KOPT-K1 (cell line): Measurements from ENCODE around the gene B3GALT5.

Experiments
- H3K27ac ChIP-seq: fragments of 200-600 bp; sonication (generic); 2 replicates; pipeline ENCODE4 v1.5.1; 2016; ENCODE audit warnings: antibody characterized with exemption, mild to moderate bottlenecking, low read depth, low read length; ENCODE audit not compliant: poor library complexity, severe bottlenecking
- H3K36me3 ChIP-seq: fragments of 200-600 bp; sonication (generic); 2 replicates; pipeline ENCODE4 v1.5.1; 2017; ENCODE audit warnings: antibody characterized with exemption, mild to moderate bottlenecking, low read length, moderate library complexity; ENCODE audit not compliant: insufficient read depth
- H3K9me3 ChIP-seq: fragments of 200-600 bp; sonication (generic); 2 replicates; pipeline ENCODE4 v1.5.1; 2017; ENCODE audit warnings: antibody characterized with exemption, low read length, mild to moderate bottlenecking; ENCODE audit not compliant: insufficient read depth, poor library complexity, severe bottlenecking

The B3GALT5 gene

GRCh38 chr21:39649526-39649925 lies 36.8 kb downstream of the B3GALT5 start:
- Histone ChIP-seq H3K36me3 (no peaks in the 10 kb centered on the region), H3K27ac (no peak overlapping the region), H3K9me3 (peaks cover 8% of the 10 kb centered on the region)

- peaks cover 8% of the 10 kb centered on the region for H3K9me3 ChIP-seq
- H3K27ac ChIP-seq, result no peak overlapping the region
- no peaks in the 10 kb centered on the region for H3K36me3 ChIP-seq
Measured at GRCh38 chr21:39650306-39650705, 37.6 kb downstream of the B3GALT5 start.

DNA sequence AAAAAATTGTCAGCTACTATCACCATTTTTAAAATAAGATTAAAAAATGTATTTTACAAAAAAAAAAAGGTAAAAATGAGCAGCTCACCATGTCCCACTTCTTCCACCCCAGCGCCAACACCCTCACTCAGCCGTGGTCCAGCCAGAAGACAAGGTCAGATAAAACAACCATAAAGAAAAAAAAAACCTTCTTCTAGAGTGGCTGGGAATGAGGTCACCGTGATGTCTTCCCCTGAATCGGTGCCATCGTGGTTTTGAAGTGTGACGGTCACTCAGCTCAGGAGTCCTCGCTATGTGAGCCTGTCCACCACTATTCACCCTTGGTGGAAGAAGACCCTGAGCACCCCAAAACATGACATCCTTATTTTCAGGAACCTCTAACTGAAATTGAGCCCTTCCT lies 38.1 kb downstream of the B3GALT5 start:
- peaks cover 8% of the 10 kb centered on the region for H3K9me3 ChIP-seq
- no peaks in the 10 kb centered on the region for H3K36me3 ChIP-seq
- no peak overlapping the region for H3K27ac ChIP-seq

GRCh38 chr21:39651206-39651605 lies 38.5 kb downstream of the B3GALT5 start:
- Histone ChIP-seq H3K27ac (no peak overlapping the region), H3K36me3 (no peaks in the 10 kb centered on the region)

DNA sequence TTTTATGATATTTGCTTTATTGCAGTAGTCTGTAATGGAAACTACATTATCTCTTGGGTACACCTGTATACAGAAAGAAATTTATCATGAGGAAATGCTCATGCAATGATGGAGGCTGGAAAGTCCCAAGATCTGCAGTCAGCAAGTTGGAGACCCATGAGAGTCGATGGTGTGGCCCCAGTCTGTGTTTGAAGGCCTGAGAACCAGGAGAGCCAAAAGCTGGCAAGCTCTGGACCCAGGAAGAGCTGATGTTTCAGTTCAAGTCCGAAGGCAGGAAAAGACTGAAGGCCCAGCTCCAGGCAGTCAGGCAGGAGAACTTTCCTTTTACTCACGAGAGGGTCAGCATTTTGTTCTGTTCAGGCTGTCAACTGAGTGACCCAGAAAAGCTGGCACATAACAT lies 42.2 kb downstream of the B3GALT5 start:
- H3K9me3 ChIP-seq, result peaks cover 8% of the 10 kb centered on the region
- no peak overlapping the region for H3K27ac ChIP-seq
- no peaks in the 10 kb centered on the region for H3K36me3 ChIP-seq

More at GRCh38 chr21:39651206-39651605, 38.5 kb downstream of the B3GALT5 start:
- peaks cover 8% of the 10 kb centered on the region for H3K9me3 ChIP-seq

DNA sequence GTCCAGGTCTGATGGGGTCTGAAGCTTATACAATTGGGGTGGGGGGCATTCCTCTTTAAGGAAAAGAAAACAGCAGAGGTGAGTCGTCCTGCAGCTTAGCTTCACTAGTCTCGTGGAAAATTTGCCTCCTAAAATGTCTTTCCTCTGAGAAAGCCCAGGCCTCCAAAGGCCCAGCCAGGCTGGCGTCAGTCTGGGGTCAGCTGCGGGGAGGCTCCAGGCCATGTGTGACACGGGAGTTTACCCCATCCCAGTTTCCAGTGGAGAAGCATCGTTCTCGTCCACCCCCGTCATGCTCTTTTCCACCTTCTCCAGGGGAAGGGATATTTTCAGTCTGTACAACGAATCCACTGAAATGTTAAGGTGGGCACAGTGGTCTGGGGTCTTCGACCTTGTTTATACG lies 42.8 kb downstream of the B3GALT5 start:
- peaks cover 8% of the 10 kb centered on the region for H3K9me3 ChIP-seq
- no peaks in the 10 kb centered on the region for H3K36me3 ChIP-seq
- no peak overlapping the region for H3K27ac ChIP-seq

GRCh38 chr21:39656209-39656608 lies 43.5 kb downstream of the B3GALT5 start:
- Histone ChIP-seq H3K27ac (no peak overlapping the region), H3K9me3 (peaks cover 8% of the 10 kb centered on the region), H3K36me3 (no peaks in the 10 kb centered on the region)

DNA sequence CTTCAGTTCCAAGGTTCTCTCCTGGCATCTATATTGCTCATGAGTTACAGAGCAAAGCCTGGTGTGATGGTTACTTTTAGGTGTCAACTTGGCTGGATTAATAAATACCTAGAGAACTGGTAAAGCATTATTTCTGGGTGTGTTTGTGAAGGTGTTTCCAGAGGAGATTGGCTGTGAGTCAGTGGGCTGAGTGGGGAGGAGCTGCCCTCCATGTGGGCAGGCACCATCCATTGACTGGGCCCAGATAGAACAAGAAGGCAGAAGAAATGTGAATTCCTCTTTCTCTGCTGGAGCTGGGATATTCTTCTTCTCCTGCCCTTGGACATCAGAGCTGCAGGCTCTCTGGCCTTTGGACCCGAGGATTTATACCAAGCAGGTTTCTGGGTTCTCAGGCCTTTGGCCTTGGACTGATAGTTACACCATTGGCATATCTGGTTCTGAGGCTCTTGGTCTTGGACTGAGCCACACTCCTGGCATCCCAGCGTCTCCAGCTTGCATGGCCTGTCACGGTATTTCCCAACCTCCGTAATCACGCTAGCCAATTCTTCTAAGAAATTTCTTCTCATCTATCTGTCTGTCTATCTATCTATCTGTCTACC lies 44.5 kb downstream of the B3GALT5 start:
- Histone ChIP-seq H3K36me3 (no peaks in the 10 kb centered on the region), H3K9me3 (peaks cover 8% of the 10 kb centered on the region), H3K27ac (no peak overlapping the region)

GRCh38 chr21:39658066-39658465 lies 45.3 kb downstream of the B3GALT5 start:
- Histone ChIP-seq H3K9me3 (peaks cover 6% of the 10 kb centered on the region), H3K27ac (no peak overlapping the region), H3K36me3 (no peaks in the 10 kb centered on the region)

DNA sequence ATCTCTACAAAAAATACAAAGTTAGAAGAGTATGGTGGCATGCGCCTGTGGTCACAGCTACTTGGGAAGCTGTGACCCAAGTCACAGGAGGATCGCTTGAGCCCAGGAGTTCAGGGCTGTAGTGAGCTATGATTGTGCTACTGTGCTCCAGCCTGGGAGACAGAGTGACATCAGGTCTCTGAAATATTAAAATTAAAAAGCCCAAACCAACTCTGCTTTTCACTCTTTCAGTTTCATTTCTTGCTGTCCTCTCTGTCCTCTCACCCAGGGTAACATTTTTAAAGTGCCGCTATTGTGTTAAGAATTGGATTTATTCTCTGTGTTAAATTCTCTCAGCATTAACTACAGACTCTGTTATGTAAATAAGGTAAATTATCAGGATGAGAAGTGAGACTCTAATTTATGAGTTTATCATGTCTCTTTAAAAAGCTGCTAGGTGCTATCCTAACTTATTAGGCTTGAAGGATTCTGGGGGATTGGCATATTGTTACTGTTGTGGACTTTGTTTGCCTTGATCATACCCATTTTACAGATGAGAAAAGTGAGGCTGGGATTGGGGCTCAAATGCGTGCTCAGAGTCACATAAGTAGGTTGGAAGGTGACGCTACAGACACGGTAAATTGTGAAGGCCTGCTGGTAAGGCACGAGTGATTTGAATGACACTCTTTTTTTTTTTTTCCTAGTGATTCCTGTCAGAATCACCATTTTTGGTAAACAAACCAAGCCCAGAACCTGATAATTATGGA lies 46.5 kb downstream of the B3GALT5 start:
- Histone ChIP-seq H3K9me3 (no peaks in the 10 kb centered on the region), H3K36me3 (no peaks in the 10 kb centered on the region), H3K27ac (no peak overlapping the region)

DNA sequence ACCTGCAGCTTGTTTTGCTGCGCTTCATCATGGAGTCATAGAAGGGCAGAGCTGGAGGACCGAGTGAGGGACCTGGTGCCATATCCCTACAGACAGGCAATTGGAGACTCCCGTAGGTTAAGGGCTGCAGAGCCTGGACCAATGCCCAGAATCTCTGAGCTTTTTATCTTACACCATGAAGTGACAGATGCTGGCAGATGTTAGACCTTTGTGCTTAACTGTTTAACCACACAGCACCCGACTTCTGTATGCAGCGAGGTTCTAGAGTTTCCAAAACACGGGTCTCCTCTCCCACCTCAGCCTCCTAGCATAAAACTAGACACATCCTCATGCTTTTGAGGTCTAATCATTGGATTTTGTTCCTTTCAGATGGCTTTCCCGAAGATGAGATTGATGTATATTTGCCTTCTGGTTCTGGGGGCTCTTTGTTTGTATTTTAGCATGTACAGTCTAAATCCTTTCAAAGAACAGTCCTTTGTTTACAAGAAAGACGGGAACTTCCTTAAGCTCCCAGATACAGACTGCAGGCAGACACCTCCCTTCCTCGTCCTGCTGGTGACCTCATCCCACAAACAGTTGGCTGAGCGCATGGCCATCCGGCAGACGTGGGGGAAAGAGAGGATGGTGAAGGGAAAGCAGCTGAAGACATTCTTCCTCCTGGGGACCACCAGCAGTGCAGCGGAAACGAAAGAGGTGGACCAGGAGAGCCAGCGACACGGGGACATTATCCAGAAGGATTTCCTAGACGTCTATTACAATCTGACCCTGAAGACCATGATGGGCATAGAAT lies 47.6 kb downstream of the B3GALT5 start:
- Histone ChIP-seq H3K27ac (no peak overlapping the region), H3K9me3 (no peaks in the 10 kb centered on the region), H3K36me3 (no peaks in the 10 kb centered on the region)

DNA sequence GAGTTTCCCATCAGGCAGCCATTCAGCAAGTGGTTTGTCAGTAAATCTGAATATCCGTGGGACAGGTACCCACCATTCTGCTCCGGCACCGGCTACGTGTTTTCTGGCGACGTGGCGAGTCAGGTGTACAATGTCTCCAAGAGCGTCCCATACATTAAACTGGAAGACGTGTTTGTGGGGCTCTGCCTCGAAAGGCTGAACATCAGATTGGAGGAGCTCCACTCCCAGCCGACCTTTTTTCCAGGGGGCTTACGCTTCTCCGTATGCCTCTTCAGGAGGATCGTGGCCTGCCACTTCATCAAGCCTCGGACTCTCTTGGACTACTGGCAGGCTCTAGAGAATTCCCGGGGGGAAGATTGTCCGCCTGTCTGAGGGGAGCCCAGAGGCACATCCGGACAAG lies 48.4 kb downstream of the B3GALT5 start:
- Histone ChIP-seq H3K36me3 (no peaks in the 10 kb centered on the region), H3K9me3 (no peaks in the 10 kb centered on the region), H3K27ac (no peak overlapping the region)

DNA sequence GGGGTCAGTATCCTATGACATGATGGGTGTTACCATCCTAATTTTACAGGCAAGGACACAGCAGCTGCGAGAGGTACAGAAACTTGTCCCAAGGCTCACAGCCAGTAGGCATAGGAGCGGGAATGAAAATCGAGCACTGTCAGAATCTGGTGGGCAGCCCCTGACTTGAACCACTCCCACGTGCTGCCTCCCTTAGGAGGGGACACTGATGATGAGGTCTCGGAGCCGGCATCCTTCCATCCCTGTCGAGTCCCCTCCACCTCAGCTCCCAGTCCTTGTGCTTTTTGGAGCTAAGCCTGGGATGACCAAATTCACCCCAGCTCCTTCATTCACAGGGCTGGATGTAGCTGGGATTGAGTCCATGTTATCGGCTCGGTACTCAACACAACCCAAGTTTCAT lies 49.0 kb downstream of the B3GALT5 start:
- no peaks in the 10 kb centered on the region for H3K9me3 ChIP-seq
- no peak overlapping the region for H3K27ac ChIP-seq
- no peaks in the 10 kb centered on the region for H3K36me3 ChIP-seq

GRCh38 chr21:39662411-39662953 lies 49.7 kb downstream of the B3GALT5 start:
- Histone ChIP-seq H3K27ac (no peak overlapping the region), H3K36me3 (no peaks in the 10 kb centered on the region), H3K9me3 (no peaks in the 10 kb centered on the region)

GRCh38 chr21:39663066-39663465 lies 50.3 kb downstream of the B3GALT5 start:
- H3K27ac ChIP-seq, result no peak overlapping the region
- H3K36me3 ChIP-seq, result no peaks in the 10 kb centered on the region
- no peaks in the 10 kb centered on the region for H3K9me3 ChIP-seq
